ENCODE data around the gene DENND2C.

DNA sequence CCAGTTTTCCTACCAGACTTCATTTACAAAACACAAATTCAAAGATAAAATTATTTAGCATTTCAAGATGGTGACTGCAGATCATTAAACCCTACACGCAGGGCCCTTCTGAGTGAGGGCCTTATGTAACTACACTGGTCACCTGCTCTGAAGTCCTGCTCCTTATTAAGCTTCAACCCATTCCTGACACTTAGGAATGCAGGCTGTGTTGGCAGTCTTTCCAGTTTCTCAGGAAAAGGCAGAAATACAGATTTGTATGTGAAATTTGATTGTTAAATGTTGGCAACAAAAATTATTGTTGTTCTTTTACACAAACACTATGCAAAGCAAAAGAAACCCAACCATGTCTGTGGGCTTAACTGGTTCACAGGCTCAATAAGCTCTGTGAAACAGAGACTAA lies 62.6 kb downstream of the DENND2C start:
- TF ChIP-seq, protein P1, sequence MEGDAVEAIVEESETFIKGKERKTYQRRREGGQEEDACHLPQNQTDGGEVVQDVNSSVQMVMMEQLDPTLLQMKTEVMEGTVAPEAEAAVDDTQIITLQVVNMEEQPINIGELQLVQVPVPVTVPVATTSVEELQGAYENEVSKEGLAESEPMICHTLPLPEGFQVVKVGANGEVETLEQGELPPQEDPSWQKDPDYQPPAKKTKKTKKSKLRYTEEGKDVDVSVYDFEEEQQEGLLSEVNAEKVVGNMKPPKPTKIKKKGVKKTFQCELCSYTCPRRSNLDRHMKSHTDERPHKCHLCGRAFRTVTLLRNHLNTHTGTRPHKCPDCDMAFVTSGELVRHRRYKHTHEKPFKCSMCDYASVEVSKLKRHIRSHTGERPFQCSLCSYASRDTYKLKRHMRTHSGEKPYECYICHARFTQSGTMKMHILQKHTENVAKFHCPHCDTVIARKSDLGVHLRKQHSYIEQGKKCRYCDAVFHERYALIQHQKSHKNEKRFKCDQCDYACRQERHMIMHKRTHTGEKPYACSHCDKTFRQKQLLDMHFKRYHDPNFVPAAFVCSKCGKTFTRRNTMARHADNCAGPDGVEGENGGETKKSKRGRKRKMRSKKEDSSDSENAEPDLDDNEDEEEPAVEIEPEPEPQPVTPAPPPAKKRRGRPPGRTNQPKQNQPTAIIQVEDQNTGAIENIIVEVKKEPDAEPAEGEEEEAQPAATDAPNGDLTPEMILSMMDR (conservative IDR thresholded peaks at IDR 0.05) = no peak
- TF ChIP-seq ZFX (IDR thresholded peaks at IDR 0.05) = no peak

All from C4-2B (cell line).